Suprapubic skin (tissue), 4 donors: ENCODE measurements around the gene RHOT2. TPM values are rescaled to one million over a fixed set of nuclear protein-coding genes. Genes with fewer than 3 reads are reported as not detected.
A peak's percentile ranks its signal among the peaks of the same experiment; 100 is the strongest.

ENCODE experiments used
- DNase-seq, 2 donors: peaks; one replicate each; pipeline ENCODE4 v3.0.0-alpha.2; 2019; ENCODE audit warnings: low spot score in 2 of 2
- H3K27ac ChIP-seq: fragments of 200-600 bp; sonication (generic); one replicate; pipeline ENCODE4 v1.5.1; 2019
- H3K27me3 ChIP-seq: fragments of 200-600 bp; sonication (generic); one replicate; pipeline ENCODE4 v1.5.1; 2019
- H3K36me3 ChIP-seq: fragments of 200-600 bp; sonication (generic); one replicate; pipeline ENCODE4 v1.5.1; 2019
- H3K4me1 ChIP-seq: fragments of 200-600 bp; sonication (generic); one replicate; pipeline ENCODE4 v1.5.1; 2019
- H3K4me3 ChIP-seq: fragments of 200-600 bp; sonication (generic); one replicate; pipeline ENCODE4 v1.5.1; 2019; ENCODE audit warnings: mild to moderate bottlenecking
- H3K9me3 ChIP-seq: fragments of 200-600 bp; sonication (generic); one replicate; pipeline ENCODE4 v1.5.1; 2019
- EP300 ChIP-seq: sonication (generic); formaldehyde crosslinking; IDR thresholded peaks from one replicate; pipeline ENCODE4 v1.6.1; 2017; ENCODE audit warnings: antibody characterized with exemption
- POLR2A ChIP-seq, 2 donors: fragments of 450-650 bp; IDR thresholded peaks; one replicate each; pipeline ENCODE4 v1.6.1; 2017; ENCODE audit warnings: antibody characterized with exemption in 2 of 2, mild to moderate bottlenecking in 2 of 2, moderate library complexity in 2 of 2
- POLR2AphosphoS5 ChIP-seq, 3 donors: sonication (generic); formaldehyde crosslinking; IDR thresholded peaks; one replicate each; pipeline ENCODE4 v1.6.1; 2017; ENCODE audit warnings: antibody characterized with exemption in 3 of 3
- WGBS: methylation state at CpG from one replicate; pipeline ENCODE4 v1.1.5; 2018; 5-methylcytosine and 5-hydroxymethylcytosine counted together
- total RNA-seq, 4 donors: library from RNA; depleted of rRNA; stranded (reverse); fragments of >200 nt; gene quantifications; one replicate each; pipeline ENCODE4 v1.1.0, GENCODE V29; 2016
- TF ChIP-seq, protein P1 (sequence below), 2 donors: fragments of 200-600 bp in 1 of 2; fragments of 450-650 bp in 1 of 2; sonication (generic) in 1 of 2; IDR thresholded peaks; one replicate each; pipeline ENCODE4 v1.5.1; 2016 to 2019; ENCODE audit warnings: antibody characterized with exemption in 2 of 2, mild to moderate bottlenecking in 1 of 2, moderate library complexity in 1 of 2

RHOT2 gene
- total RNA-seq, 4 donors from 2014 or later, result 66.9 to 156 (median 96.8) TPM

DNA sequence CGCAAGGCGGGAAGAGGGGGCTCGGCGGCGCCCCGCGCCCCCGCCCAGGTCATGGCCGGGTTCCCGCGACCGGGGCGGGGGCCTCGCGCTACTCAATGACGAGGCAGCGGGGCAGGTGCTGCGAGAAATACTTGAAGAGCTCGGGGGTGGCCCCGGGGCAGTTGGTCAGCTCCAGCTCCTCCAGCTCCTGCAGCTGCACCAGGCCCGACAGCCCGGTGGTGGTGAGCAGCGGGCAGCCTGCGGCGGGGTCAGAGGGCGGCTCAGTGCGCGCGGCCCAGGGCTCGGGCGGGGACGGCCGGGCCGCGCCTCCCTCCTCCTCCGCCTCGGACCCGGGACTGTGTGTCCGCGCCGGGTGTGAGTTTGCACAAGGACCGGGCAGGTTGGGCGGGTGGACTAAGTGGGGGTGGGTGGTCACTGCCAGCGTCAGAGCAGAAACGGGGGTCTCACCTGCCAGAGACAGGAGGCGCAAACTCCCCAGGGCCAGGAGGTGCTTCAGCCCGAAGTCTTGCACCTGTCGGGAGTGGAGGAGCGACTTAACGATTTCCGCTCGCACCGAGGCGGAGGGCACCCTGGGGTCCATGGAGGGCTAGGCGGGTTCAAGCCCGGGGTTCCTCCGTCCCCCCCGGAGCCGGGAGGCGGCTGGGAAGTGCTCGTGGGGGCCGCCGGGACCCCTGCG, 26.4 kb downstream of the RHOT2 start:
- peak overlapping the region; percentile 50 for H3K4me3 ChIP-seq
- TF ChIP-seq, protein P1, sequence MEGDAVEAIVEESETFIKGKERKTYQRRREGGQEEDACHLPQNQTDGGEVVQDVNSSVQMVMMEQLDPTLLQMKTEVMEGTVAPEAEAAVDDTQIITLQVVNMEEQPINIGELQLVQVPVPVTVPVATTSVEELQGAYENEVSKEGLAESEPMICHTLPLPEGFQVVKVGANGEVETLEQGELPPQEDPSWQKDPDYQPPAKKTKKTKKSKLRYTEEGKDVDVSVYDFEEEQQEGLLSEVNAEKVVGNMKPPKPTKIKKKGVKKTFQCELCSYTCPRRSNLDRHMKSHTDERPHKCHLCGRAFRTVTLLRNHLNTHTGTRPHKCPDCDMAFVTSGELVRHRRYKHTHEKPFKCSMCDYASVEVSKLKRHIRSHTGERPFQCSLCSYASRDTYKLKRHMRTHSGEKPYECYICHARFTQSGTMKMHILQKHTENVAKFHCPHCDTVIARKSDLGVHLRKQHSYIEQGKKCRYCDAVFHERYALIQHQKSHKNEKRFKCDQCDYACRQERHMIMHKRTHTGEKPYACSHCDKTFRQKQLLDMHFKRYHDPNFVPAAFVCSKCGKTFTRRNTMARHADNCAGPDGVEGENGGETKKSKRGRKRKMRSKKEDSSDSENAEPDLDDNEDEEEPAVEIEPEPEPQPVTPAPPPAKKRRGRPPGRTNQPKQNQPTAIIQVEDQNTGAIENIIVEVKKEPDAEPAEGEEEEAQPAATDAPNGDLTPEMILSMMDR (IDR thresholded peaks at IDR 0.05), result no peak
- TF ChIP-seq POLR2A (IDR thresholded peaks at IDR 0.05), result no peak
- TF ChIP-seq POLR2AphosphoS5 (IDR thresholded peaks at IDR 0.05), result no peak
- no peak for TF ChIP-seq EP300
- DNase-seq, result no peak
- peak overlapping the region; percentile 22 for H3K27ac ChIP-seq
- H3K27me3 ChIP-seq, result peaks cover 73% of the 10 kb centered on the region
- no peaks in the 10 kb centered on the region for H3K36me3 ChIP-seq
- WGBS, result 5% methylated on average over 10 of the region's 64 CpGs
- H3K4me1 ChIP-seq, result peaks cover 58% of the 10 kb centered on the region
- no peaks in the 10 kb centered on the region for H3K9me3 ChIP-seq

DNA sequence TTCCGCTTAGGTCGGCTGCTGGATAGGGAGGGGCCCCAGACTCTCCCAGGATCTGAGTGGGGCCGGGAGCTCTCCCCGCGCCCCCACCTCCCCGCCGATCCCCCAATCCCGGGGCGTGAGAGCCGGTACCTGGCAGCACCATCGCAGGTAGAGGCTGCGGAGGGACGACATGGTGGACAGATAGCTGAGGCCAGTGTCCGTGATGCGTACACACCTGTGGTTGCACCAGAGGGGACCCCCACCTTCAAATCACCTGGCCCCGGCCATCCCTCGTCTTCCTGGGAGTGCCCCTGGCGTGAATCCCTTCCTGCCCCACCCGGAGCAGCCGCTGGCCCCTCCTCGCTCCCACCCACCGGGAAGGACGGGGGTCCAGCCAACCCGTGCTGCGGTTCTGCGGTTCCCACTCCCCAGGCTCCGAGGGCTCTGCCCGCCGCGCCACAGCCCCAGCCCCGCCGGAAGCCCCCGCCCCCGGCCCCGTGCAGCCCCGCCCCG, 27.0 kb downstream of the RHOT2 start:
- Histone ChIP-seq H3K9me3 (no peaks in the 10 kb centered on the region), H3K36me3 (no peaks in the 10 kb centered on the region), H3K4me1 (peaks cover 53% of the 10 kb centered on the region), H3K4me3 (peak overlapping the region; percentile 50), H3K27ac (peak overlapping the region; percentile 22), H3K27me3 (peaks cover 79% of the 10 kb centered on the region)
- DNase-seq, result no peak
- WGBS, result 2% methylated on average over 21 of the region's 37 CpGs
- TF ChIP-seq EP300 (no peak), POLR2A (IDR thresholded peaks at IDR 0.05) (no peak)
- TF ChIP-seq, protein P1 (IDR thresholded peaks at IDR 0.05), result no peak

DNA sequence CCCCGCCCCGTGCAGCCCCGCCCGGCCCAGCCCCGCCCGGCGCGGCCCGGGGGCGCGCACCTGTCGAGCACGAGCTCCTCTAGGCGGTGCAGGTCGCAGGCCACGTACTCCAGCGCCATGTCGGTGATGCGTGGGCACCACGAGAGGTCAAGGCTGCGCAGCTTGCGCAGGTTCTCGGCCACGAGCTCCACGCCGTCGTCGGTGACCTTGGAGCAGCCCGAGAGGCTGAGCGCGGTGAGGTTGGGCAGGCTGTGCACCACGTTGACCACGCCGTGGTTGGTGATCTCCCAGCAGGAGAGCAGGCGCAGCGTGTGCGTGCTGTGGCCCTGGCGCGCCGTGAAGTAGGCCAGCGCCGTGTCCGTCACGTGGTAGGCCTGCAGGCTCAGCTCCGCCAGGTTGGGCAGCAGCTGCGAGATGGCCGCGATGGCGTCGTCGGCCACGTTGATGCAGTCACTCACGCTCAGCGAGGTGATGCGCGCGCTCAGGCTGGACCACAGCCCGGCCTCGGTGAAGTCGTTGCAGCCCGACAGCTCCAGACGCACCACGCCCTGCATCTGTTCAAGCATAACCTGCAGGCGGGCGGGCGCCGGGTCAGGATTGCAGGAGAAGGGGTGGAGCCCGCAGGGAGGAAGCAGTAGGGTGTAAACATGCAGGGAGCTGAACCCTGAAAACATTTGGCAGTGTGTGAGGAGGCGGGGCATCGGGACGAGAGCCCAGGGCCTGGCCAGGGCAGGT, 27.6 kb downstream of the RHOT2 start:
- Histone ChIP-seq H3K36me3 (no peaks in the 10 kb centered on the region), H3K27ac (peak overlapping the region; percentile 82), H3K4me1 (peaks cover 53% of the 10 kb centered on the region), H3K9me3 (no peaks in the 10 kb centered on the region), H3K4me3 (peak overlapping the region; percentile 50), H3K27me3 (peaks cover 85% of the 10 kb centered on the region)
- TF ChIP-seq EP300, result no peak
- peak in 2 of 3 donors; percentile 16 to 45 for TF ChIP-seq POLR2AphosphoS5 (IDR thresholded peaks at IDR 0.05)
- peak in 1 of 2 donors; percentile 89 for DNase-seq
- 6% methylated on average over 17 of the region's 71 CpGs for WGBS

DNA sequence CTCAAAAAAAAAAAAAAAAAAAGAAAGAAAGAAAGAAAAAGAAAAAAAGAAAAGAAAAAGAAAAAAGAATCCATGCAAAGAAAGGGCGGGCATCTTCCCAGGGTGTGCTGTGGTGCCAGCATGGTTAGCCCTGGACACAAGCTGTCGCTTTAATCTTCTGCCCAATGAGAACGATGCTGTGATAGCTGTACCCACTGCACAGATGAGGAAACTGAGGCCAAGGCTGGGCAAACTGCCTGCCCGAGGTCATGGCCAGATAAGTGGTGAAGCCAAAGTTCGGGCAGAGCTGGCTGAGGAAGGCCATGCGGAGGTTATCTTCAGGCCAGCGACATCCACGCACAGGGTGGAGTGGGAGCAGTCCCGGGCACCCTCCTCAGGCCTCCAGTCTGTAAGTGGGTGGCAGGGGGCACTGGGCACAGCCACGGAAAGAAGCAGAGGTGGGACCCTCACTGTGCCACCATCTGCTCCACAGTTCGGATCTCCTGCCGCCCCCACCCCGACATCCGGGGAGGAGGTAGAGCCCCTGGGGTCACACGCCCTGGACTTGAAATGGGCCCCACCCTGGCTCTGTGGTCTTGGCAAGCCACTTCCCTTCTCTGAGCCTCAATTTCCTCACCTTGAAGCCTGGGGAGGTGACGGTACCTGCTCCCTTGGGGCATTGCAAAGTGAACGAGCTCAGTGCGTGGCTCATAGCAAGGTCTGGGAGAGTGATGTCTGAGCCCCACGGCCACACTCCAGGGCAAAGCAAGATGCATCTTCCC, 31.2 kb downstream of the RHOT2 start:
- Histone ChIP-seq H3K9me3 (no peaks in the 10 kb centered on the region), H3K27me3 (peaks cover 98% of the 10 kb centered on the region), H3K4me3 (no peak overlapping the region), H3K4me1 (peaks cover 33% of the 10 kb centered on the region), H3K36me3 (no peaks in the 10 kb centered on the region), H3K27ac (no peak overlapping the region)
- WGBS, result 75% methylated on average over 8 of the region's 19 CpGs
- DNase-seq, result no peak
- TF ChIP-seq, protein P1 (IDR thresholded peaks at IDR 0.05), result no peak
- no peak for TF ChIP-seq POLR2A (IDR thresholded peaks at IDR 0.05)
- no peak for TF ChIP-seq EP300
- TF ChIP-seq POLR2AphosphoS5 (IDR thresholded peaks at IDR 0.05), result no peak

DNA sequence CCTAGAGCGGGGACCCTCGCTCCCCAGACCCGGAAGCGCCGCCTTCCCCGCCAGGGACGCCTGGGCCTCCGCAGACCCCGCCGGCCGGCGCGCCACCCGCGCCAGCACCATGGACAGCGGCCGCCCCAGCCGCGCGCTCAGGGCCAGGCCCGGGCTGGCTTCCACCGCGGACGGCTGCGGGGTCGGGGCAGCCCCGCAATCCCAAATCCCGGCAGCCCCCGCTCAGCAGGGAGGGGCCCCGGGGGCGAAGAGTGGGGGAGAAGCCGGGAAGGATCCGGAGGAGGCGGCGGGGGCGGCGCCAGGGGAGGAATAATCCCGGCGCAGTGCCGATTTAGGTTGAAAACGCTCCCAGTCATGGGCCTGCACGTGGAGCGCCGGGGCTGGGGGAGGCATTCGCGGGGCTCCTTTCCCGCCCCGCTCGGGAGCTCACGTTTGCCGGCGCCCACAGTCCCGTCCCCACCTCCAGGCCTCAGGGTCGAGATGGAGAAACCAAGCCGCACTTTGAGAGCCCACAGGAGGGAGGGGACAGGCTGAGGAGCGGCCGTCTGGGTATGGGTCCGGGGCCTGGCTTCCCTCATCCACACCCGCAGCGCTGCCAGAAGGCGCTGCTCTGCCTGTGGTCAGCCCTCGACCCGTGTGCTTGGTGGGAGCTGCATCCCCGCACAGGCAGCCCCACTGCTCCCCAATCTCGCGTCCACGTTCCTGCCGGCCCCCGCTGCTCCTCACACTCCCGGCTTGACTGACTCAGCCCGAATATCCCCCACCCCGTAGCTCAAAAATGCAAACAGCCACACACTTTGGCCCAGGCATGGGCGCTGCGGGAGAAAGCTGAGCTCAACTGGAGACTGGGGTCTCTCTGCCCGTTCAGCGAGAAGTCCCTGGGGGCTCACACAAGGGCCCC, 33.0 kb downstream of the RHOT2 start:
- no peak for DNase-seq
- Histone ChIP-seq H3K27ac (no peak overlapping the region), H3K36me3 (no peaks in the 10 kb centered on the region), H3K4me1 (peaks cover 26% of the 10 kb centered on the region), H3K4me3 (no peak overlapping the region), H3K9me3 (no peaks in the 10 kb centered on the region), H3K27me3 (peaks cover 97% of the 10 kb centered on the region)
- TF ChIP-seq EP300 (no peak), POLR2A (IDR thresholded peaks at IDR 0.05) (no peak), POLR2AphosphoS5 (IDR thresholded peaks at IDR 0.05) (no peak)
- TF ChIP-seq, protein P1 (IDR thresholded peaks at IDR 0.05), result no peak
- WGBS, result no CpG with 5 or more reads among the region's 76 CpGs
